Activated T-helper 1 cell treated with Interleukin-2 at 50 U/mL for 16 hours (primary cell): Measurements from ENCODE around the gene BRSK2.
"Not testable (repeated sequence)": the region's sequence is repeated elsewhere in the genome, so short reads cannot be mapped to it uniquely, and the experiment has no call there.

Experiments
- DNase-seq: peaks from one replicate; pipeline ENCODE4 v3.0.0-alpha.2; 2020; ENCODE audit warnings: low read depth

The BRSK2 gene

DNA sequence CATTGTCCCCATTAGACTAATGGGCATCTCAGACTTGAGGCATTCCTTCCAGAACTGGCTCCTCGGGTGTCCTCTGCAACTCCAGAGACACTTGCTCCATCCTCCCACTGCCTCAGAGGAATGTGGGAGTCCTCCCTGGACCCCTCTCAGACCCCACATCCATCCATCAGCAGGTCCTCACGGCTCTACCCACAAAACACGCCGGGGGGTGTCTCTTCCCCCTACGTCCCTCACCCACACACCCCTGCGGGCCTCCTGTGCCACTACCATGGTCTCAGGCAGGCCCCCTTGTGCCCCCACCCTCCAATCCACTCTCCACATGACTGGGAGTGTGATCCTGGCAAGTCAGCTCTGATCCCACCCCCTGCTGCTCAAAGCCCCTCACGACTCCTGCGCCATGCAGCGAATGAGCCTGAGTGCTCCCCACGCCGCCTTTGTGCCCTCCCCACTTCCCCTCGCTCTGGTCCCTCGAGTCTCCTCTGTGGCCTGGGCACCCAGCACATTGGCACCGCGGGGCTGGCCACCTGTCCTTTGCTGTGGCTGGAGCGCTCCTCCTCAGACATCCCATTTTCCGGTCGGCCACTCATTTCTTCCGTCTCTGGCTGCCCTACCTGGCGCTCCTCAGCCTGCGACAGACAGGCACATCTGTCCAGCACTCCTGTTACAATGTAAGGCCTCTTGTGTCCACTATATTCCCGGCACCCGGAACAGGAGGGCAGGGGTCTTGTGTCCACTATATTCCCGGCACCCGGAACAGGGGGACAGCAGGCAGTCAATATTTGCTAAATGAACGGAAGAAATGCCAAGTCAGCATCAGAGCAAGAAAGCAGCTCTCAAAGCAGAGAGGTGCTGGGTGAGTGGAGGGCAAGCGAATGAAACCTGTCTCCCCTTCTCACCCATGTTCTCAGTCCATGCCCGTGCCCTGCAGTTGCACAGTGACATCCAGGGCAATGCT is 111.0 kb downstream of the BRSK2 start:
- DNase-seq, result no peak

DNA sequence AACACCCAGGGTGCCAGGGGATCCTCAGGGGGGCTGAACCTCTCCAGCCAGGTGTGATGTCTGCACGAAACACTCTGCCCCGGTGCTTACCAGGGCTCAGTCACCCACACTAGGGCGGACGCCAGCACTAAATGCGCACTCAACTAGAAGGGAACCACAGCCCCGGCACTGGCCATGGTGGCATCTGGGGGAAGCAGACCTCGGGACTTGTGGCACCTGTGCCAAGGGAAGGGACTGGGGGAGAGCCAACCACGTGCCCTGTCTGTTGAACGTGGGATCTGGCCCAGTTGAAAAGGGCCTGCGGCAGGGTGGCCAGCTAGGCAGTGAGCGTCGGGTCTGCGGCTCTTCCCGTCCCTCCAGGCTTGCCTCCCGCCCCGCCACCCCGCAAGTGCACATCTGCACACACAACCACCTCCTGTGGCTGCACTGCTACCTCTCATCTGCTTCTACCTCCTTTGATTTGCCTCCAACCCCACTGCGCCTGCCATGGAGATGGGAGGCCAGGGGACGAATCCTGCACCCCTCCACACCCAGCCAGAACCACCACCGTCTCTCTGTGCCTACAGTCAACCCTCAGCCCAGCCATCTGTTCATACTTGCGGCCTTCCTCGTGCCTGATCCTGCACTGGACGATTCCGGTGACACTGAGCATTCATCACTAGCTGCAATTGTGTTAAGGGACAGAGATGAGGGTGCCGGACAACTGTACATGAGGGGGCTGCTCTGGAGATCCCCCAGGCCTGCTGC is 111.9 kb downstream of the BRSK2 start:
- DNase-seq, result no peak

DNA sequence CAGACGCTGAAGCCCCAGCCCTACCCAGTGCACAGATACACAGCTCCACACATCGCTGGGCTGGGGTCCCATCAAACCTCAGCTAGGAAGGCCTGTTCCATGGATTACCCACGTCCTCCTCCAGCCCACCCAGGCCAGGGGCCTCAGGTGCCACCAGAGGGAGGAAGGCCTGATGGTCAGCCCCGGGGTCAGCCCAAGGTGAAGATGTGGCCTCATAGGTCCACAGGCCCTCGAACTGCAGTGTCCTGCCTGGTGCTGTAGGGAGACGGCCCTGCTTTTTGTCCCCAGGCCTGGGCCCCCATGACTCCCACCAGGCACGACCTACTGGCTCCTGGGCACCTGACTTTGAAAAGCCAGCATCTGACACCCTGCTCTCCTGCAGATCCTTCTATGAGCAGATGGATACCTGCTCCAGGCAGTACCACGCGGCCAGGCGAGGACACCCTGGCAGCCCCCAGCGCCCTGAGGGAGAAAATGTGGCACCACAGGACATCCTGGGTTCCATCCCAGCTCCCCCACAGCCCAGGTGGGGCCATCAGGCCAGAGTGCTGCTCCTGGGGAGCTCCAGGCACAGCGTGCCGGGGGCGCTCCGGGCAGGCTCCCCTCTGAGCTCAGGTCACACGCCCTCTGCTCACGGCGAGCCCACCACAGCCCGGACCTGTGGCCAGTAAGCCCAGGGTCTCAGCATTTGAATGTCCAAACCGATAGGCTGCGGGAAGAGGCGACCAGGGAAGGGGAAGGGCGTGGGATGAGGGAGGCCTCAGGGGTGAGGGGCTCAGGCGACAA is 112.6 kb downstream of the BRSK2 start:
- no peak for DNase-seq

DNA sequence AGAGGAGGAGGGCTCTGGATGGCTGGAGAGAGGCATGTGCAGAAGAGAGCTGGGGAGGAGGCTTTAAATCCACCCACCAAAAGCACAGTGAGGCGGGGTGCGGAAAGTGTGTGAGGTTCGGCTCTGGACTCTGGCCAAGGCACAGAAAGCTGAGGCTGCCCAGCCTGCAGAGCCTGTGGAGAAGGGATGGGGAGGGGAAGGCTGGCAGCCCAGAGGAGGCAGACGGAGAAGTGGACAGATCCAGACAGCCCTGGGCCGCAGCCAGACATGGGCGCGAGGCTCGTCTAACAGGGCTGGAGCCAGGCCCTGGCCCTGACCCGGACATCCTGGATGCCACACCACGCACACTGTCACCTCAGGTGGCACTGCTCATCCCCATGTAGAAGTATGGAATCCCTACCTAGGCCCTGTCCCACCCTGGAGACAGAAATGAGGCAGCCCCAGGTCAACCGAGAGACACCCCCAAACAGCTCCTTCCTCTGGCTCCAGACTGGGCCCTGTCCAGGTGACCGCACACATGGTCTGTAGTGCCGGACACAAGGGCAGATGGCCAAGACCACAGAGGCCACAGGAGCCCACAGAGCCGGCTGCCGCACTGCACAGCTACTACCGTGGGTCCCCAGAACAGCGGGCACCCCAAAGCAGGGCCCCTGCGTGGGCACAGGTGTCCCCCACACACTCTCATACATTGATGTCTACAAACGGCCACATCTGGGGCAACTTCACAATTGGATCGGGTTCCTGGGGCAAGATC is 113.4 kb downstream of the BRSK2 start:
- DNase-seq, result no peak

DNA sequence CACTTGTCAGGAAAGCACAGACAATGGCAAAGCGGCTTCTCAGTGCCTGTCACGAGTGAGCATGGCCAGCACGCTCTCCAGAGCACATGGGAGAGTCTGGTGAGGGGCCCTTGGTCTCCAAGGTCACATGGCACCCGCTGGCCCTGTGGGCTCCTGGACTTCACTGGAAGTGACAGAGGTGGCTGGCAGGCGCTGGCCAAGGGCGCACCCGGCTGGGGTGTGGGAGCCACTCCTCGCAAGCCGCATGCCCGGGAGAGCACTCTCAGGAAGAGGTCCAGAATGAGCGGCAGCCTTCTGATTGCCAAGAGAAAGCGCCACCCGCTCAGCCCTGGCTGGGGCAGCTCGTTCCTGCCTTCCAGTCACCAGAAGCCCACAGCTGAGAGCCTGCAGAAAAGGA is 114.0 kb downstream of the BRSK2 start:
- DNase-seq, result no peak

DNA sequence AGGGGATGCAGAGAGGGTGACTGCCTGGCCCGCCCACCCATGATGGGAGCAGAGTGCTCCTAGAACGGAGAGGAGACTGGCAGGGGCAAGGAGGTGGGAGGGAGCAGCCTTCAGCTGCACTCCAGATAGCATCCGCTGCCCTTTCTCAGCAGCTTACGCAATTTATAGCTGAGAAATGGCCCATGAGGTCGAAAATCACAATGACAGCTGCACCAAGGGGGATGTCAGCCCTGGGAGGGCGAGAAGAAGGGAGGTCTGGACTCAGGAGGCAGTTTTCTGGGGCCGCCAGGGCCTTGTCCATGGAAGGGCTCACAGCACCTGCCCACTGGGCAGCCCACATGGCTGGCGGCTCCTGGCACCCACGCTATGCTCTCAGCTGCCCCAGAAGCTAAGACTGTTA is 114.4 kb downstream of the BRSK2 start:
- DNase-seq, result no peak

DNA sequence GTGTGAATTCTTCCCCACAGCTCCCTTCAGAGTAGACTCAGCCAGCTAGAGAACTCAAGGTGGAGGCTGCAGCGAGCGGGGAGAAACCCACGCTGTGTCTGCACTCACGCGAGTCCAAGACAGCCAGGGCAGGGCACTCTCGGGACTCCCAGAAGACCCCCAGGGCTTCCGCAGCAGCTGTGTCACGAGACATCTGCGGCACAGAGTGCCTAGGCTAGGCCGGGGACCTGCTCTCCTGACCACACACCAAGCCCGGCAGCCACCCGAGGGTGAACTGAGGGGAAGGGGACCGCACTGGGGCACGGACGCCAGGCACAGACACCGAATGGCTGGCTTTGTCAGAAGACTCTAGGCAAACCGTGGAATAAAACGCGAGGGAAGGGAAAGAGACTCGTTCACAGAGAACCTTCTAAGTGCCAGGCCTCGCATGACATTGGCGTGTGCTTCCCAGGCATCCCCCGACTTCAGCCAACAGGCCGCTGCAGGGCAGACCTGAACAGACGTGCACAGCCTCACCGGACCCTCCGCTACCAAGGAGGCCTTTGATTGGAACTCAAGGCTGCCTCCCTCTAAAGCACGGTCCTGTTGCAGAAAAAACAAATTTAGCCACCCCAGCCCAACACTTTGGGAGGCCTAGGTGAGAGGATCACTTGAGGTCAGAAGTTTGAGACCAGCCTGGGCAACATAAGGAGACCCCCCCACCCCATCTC is 115.0 kb downstream of the BRSK2 start:
- DNase-seq, result no peak

DNA sequence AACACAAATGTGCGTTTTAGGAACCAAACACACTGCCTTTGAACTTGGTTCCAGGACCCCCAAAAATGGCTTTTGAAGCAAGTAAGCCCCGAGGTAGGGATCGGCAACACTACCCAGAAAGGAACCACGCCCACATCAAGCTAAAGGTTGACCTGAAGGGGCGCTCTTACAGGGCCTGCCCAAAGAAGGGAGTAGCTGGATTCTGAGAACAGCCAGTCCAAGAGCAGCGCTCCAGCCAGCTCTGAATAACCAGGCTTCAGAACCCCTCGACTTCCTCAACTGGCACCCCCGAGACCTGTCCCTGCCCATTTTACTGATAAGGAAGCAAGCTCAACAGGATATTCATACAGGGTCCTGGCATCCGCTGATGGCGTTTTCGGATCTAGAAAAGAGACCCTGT is 115.7 kb downstream of the BRSK2 start:
- no peak for DNase-seq

DNA sequence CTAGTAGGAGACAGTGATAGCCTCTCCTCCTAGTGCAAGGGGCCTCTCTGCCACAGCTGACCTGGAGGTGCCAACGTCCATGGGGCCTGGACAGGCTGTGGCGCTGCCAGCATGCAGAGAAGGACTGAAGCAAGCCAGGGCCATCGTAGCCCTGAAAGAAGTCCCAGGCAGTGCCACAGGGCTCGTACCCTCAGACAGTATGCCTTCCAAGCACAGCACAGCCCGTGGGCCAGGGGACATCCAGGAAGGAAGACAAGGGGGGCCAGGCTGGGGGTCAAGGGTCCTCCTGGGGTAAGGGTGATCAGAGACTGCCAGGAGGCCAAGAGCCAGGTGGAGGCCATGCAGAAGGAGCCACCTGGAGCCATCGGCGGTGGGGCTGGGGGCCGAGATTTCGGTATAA is 117.2 kb downstream of the BRSK2 start:
- DNase-seq, result no peak

DNA sequence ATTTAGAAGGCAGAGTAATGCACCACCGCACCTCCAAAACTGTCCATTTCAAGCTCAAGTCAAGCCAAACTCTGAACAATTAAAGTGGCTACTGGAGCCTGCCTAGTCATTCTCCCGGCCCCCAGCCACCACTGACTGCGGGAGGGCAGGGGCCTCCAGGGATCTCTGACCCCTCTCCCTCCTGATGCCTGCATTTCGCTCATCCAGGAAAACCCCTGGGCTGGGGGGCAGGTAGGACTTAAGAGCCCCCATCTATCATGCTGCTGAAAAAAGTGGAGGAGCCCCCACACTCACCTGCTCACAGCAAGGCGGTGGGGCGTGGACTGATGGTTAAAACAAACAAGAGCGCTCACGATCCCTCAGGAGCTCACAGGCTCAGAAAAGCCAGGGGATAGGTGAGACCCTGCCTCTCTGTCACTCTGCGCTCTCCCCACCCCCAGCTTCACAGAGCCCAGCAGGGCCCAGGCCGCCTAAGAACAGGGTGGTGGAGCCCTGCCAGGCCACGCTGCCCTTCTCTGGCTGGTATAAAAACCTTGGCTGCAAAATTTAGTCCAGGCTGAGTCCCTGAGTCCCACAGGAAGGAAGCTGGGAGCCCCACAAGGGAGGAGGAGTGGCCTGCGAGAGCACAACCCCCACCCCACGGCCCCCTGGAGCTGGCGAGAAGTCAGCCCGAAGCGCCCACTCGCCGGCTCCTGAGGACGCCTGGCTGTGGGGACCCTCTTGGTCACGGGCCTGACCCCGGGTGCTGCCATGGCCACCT is 117.8 kb downstream of the BRSK2 start:
- no peak for DNase-seq

DNA sequence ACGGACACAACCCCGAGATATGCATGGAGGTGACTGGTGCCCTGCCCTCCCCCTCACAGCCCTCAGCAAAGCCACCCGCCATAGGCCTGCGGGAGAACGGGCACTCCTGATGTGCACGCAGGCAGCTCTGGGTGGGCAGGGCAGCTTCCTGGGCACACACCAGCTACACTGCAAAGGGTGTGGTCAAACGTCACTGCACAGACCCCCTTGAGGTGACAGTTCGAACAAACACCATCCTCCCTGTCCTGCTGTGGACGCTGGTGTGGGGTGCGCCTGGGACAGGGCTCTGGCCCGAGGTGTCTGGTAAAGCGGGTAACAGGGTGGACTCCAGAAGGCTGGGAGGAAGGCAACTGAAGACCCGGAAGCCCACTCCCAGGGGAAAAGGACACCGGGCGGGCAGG is 118.8 kb downstream of the BRSK2 start:
- DNase-seq, result no peak

DNA sequence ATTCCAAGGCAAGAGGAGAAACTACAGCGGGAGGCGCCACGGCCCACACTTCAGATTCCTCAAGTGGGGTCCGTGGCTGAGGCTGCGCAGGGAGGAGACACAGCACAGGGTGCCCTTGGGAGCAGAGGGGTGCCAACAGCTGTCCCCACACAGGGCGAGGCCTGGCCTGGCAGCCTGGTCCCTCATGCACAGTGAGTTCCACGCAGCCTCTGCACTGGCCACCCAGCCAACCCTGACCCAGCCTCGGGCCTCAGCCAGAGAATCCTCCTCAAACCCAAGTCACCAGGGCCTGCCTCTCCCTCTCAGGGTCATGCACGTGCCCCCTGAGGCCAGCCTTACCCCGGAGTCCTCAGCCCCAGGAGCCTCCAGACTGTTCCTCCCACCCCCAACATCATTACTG is 119.3 kb downstream of the BRSK2 start:
- DNase-seq, result no peak

DNA sequence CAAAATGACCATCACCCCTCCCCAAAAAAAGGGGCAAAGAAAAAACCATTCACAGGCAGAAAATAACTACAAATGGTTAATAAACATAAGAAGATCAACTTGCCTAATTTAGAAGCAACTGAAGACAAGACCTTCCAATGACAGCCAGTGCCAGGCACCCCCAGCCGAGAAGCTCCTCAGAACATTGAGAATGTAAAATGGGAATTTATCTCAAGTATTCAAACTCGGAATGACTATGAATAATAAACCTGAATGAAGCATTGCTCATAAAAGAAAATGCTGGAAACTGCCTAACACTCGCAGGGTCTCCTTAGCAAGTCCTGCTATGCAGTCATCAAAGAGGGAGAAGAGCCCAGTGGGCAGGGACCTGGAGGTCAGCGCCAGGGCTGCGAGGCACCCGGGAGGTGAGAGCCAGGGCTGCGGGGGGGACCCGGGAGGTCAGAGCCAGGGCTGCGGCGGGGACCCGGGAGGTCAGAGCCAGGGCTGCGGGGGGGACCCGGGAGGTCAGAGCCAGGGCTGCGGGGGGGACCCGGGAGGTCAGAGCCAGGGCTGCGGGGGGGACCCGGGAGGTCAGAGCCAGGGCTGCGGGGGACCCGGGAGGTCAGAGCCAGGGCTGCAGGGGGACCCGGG is 120.0 kb downstream of the BRSK2 start:
- no peak for DNase-seq

DNA sequence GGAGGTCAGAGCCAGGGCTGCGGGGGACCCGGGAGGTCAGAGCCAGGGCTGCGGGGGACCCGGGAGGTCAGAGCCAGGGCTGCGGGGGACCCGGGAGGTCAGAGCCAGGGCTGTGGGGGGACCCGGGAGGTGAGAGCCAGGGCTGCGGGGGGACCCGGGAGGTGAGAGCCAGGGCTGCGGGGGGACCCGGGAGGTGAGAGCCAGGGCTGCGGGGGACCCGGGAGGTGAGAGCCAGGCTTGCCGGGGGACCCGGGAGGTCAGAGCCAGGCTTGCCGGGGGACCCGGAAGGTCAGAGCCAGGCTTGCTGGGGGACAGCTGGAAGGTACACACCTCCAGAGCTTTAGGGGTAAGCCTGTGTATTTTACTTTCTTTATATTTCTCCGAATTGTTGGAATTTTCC is 120.6 kb downstream of the BRSK2 start:
- DNase-seq, result not testable (repeated sequence)

DNA sequence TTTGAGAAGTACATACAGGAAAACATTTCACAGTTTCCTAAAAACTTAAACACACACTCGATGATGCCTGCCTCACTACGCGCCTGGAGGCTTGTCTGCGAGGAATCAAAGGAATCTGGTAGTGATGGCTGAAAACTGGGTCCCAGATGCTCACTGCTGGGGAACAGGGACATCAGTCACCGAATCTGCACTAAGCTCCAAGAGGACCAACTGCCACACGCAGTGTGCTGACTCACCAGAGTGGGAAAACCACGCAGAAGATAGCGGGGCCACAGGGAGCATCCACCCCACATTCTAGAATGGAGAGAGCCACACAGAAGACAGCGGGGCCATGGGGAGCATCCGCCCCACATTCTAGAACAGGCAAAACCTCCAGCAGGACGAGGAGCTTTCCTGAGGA is 121.2 kb downstream of the BRSK2 start:
- DNase-seq, result no peak

DNA sequence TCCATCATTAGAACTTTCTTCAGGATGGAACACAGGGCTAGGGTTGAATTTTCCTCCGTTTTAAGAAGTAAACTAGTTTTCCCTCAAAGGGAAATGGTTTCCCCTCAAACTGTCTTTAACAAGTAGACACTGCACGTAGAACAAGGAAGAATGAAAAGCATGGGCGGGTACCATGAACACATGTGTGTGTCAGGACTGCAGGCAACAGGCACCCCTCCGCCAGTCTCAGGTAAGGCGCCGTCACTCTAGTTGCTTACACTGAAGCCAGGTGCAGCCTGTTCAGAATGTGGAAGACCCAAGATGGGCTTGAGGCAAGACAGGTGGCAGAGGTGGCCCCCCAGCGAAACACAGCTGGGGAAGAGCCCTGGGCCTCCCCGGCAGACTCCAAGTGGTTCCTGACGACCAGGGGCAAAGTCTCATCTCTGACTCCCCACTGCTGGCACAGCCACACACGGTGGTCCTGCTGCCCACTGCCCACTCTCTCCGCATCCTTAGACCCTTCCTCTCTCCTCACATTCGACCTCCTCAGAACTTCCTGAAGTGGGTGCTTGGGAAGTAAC is 122.3 kb downstream of the BRSK2 start:
- no peak for DNase-seq
